T-cell (primary cell): ENCODE data around the gene TOX3. TPM values are rescaled to one million over a fixed set of nuclear protein-coding genes. Genes with fewer than 3 reads are reported as not detected.

Experiments used
- ATAC-seq, 4 experiments: fragments of 200-7000 bp in 3 of 4; fragments of 150-1000 bp in 1 of 4; cut with Tn5 transposase; replicated peaks in 1 of 4; 1 replicate in 3 of 4; 2 replicates in 1 of 4; pipeline ENCODE4 v1.10.0; 2021; ENCODE audit warnings: moderate library complexity in 3 of 4, mild to moderate bottlenecking in 2 of 4, moderate number of reproducible peaks in 1 of 4
- CTCF ChIA-PET, 2 donors: fragments of 300-600 bp; sonication (Branson Sonifier 250); formaldehyde crosslinking; loops; one replicate each; lab custom pipeline; 2022; ENCODE audit warnings: antibody characterized with exemption in 2 of 2; lab: Charles Lee
- POLR2A ChIA-PET, 2 donors: fragments of 300-600 bp; sonication (Branson Sonifier 250); formaldehyde crosslinking; loops; one replicate each; lab custom pipeline; 2022; ENCODE audit warnings: antibody characterized with exemption in 2 of 2; lab: Charles Lee
- DNase-seq, 35 experiments: peaks; one replicate each; pipeline versions ENCODE4 v3.0.0 to v3.0.0-alpha.2; 2013 to 2023
- H3K27ac ChIP-seq: one replicate; pipeline ENCODE4 v1.5.1; 2013; ENCODE audit warnings: low read length
- H3K27me3 ChIP-seq, 2 experiments: replicated peaks in 1 of 2; 1 replicate in 1 of 2; 2 replicates in 1 of 2; pipeline versions ENCODE4 v1.6.1 to v1.7.0; 2013; ENCODE audit warnings: low read length in 1 of 2, mixed read lengths in 1 of 2; ENCODE audit not compliant: control insufficient read depth in 2 of 2, insufficient read depth in 2 of 2; ENCODE audit errors: extremely low read depth in 1 of 2
- H3K36me3 ChIP-seq, 2 donors: 1 replicate in 1 of 2; 2 replicates in 1 of 2; pipeline versions ENCODE4 v1.6.1 to v1.7.0; 2013; ENCODE audit warnings: low read length in 1 of 2; ENCODE audit not compliant: control insufficient read depth in 2 of 2, insufficient read depth in 1 of 2; ENCODE audit errors: extremely low read depth in 1 of 2
- H3K4me1 ChIP-seq, 2 experiments: 1 replicate in 1 of 2; 2 replicates in 1 of 2; pipeline versions ENCODE4 v1.6.1 to v1.7.0; 2013; ENCODE audit warnings: low read length in 2 of 2, mixed read lengths in 1 of 2; ENCODE audit not compliant: insufficient read depth in 2 of 2, control insufficient read depth in 1 of 2; ENCODE audit errors: extremely low read depth in 1 of 2
- H3K4me3 ChIP-seq, 2 donors: 1 replicate in 1 of 2; 2 replicates in 1 of 2; pipeline versions ENCODE4 v1.5.1 to v1.7.0; 2013; ENCODE audit warnings: mild to moderate bottlenecking in 2 of 2, low read length in 1 of 2, moderate library complexity in 1 of 2; ENCODE audit not compliant: control insufficient read depth in 1 of 2; ENCODE audit errors: extremely low read depth in 1 of 2
- H3K9me3 ChIP-seq: 2 replicates; pipeline ENCODE4 v1.7.0; 2013
- H3K27ac Mint-ChIP-seq, 2 donors: one replicate each; pipeline ENCODE4 v1.8.0; 2020 to 2021; ENCODE audit warnings: mild to moderate bottlenecking in 2 of 2, mixed read lengths in 2 of 2
- H3K27me3 Mint-ChIP-seq, 2 donors: one replicate each; pipeline ENCODE4 v1.8.0; 2021 to 2022; ENCODE audit warnings: mixed read lengths in 2 of 2
- H3K36me3 Mint-ChIP-seq: one replicate; pipeline ENCODE4 v1.8.0; 2021; ENCODE audit warnings: mixed read lengths
- H3K4me1 Mint-ChIP-seq, 3 donors: one replicate each; pipeline ENCODE4 v1.8.0; 2020 to 2022; ENCODE audit warnings: mixed read lengths in 3 of 3, mild to moderate bottlenecking in 1 of 3
- H3K4me3 Mint-ChIP-seq, 3 donors: one replicate each; pipeline ENCODE4 v1.8.0; 2020 to 2022; ENCODE audit warnings: mild to moderate bottlenecking in 3 of 3, mixed read lengths in 3 of 3, moderate library complexity in 3 of 3
- H3K9me3 Mint-ChIP-seq, 3 donors: one replicate each; pipeline ENCODE4 v1.8.0; 2020 to 2022; ENCODE audit warnings: mixed read lengths in 3 of 3
- WGBS: methylation state at CpG from one replicate; pipeline ENCODE4 v1.1.5; 2013; ENCODE audit warnings: missing lambda C conversion rate; ENCODE audit not compliant: insufficient coverage; 5-methylcytosine and 5-hydroxymethylcytosine counted together
- total RNA-seq, 35 experiments: library from RNA in 6 of 35; stranded (reverse) in 6 of 35; fragments of 120-200 nt in 1 of 35; gene quantifications; one replicate each; pipeline versions ENCODE4 v1.2.1 to v1.2.4 and lab custom pipeline; 2013 to 2026

The TOX3 gene
- total RNA-seq, 5 donors from 2014 or later (not counting 1 experiment from before 2014, with no cell fraction given): 0.09 to 0.10 TPM; not detected in 3

DNA sequence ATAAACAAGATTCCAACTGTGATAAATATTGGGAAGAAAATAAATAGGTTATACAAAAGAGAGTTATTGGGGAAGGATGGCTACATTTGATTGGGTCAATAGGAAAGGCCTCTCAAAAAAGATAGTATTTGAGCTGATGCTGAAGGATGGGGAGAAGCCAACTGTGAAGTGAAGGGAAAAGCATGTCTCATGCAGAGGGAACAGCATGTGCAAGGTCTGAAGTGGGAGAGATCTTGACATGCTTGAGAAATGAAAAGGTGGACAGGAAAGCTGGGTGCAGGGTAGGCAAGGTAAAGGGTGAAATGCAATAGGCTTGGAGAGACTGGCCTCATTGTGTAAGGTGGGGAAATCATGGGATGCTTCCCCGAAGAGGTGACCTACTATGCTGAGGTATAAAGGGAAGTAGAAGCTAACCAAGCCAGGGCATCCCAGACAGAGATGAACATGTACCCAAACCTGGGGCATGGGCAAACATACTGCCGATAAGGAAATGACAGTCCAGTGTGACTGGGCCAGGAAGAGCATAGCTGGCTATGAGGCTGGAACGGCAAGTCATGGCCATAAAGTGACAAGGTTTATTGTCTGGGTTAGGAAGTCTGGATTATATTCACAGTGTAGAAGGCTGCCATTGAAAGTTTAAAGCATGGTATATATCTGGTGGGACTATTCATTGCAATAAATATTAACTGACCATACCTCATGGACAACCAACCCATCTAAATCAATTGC lies 91.2 kb downstream of the TOX3 start:
- CTCF ChIA-PET: no interaction called here
- Mint-ChIP-seq H3K4me1 (no peaks in the 10 kb centered on the region), H3K36me3 (no peaks in the 10 kb centered on the region), H3K4me3 (no peak overlapping the region), H3K27ac (no peak overlapping the region), H3K9me3 (no peaks in the 10 kb centered on the region), H3K27me3 (no peaks in the 10 kb centered on the region)
- Histone ChIP-seq H3K36me3 (no peaks in the 10 kb centered on the region), H3K4me3 (no peak overlapping the region), H3K4me1 (no peaks in the 10 kb centered on the region), H3K9me3 (no peaks in the 10 kb centered on the region), H3K27me3 (no peaks in the 10 kb centered on the region), H3K27ac (no peak overlapping the region)
- POLR2A ChIA-PET: no interaction called here
- 85% methylated on average over 2 of the region's 3 CpGs for WGBS
- DNase-seq: no peak
- ATAC-seq: no peak

DNA sequence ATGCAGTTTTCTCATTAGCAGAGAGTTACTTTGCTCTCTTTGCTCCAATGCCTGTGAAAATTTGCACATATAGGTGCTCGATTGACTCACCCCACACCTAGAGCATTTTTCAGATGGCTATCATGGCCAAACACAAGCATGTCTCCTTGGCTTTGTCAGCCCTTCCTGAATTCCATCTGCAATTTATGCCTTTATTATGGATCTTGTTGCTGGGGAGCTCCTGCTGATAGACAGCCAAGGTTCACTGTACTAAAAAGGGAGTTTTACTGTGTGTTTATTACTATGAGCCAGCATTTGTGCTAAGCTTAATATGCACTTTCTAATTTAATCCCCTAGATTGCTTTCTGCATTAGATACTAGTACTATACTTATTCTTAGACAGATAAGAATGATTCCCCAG lies 93.3 kb downstream of the TOX3 start:
- H3K9me3 Mint-ChIP-seq: peaks cover 0 to 4% (median 0%) of the 10 kb centered on the region in 3 donors
- H3K27ac Mint-ChIP-seq: no peak overlapping the region
- Histone ChIP-seq H3K27me3 (no peaks in the 10 kb centered on the region), H3K4me3 (no peak overlapping the region), H3K9me3 (no peaks in the 10 kb centered on the region), H3K36me3 (no peaks in the 10 kb centered on the region), H3K27ac (no peak overlapping the region), H3K4me1 (no peaks in the 10 kb centered on the region)
- POLR2A ChIA-PET: no interaction called here
- no CpG with 5 or more reads among the region's 1 CpG for WGBS
- DNase-seq (no peak), ATAC-seq (no peak)
- no peaks in the 10 kb centered on the region for H3K27me3 Mint-ChIP-seq
- no peak overlapping the region for H3K4me3 Mint-ChIP-seq
- no peaks in the 10 kb centered on the region for H3K4me1 Mint-ChIP-seq
- H3K36me3 Mint-ChIP-seq: no peaks in the 10 kb centered on the region
- CTCF ChIA-PET: no interaction called here

DNA sequence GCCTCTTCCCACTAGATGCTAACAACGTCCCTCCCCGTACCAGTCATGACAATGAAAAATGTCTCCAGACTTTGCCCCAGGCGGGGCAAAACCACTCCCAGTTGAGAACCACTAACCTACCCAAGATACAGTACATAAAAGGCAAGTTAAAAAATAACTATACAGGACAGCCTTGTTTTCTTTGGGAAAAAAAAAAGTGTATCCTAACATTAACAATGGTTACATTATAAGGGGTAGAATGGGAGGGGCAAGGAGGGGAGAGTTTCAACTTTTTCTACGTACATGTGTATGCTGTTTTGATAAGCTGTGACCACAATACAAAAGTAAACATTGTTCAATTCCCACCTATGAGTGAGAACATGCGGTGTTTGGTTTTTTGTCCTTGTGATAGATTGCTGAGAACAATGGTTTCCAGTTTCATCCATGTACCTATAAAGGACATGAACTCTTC lies 94.9 kb downstream of the TOX3 start:
- Mint-ChIP-seq H3K27me3 (no peaks in the 10 kb centered on the region), H3K9me3 (peaks cover 0 to 4% (median 0%) of the 10 kb centered on the region in 3 donors), H3K4me3 (no peak overlapping the region), H3K36me3 (no peaks in the 10 kb centered on the region), H3K4me1 (no peaks in the 10 kb centered on the region), H3K27ac (no peak overlapping the region)
- H3K4me3 ChIP-seq: no peak overlapping the region
- H3K27me3 ChIP-seq: no peaks in the 10 kb centered on the region
- no peaks in the 10 kb centered on the region for H3K36me3 ChIP-seq
- no peak for ATAC-seq
- CTCF ChIA-PET: no interaction called here
- H3K4me1 ChIP-seq: no peaks in the 10 kb centered on the region
- no peak for DNase-seq
- H3K9me3 ChIP-seq: no peaks in the 10 kb centered on the region
- POLR2A ChIA-PET: no interaction called here
- WGBS: no CpG with 5 or more reads among the region's 5 CpGs
- H3K27ac ChIP-seq: no peak overlapping the region

GRCh38 chr16:52450916-52451315 lies 96.0 kb downstream of the TOX3 start:
- ChIA-PET POLR2A (interaction anchor here in 1 of 2 donors (0.7 kb wide), 1 partner anchor 249 kb away, joined by 3 read pairs; no protein-coding TSS in a partner anchor), CTCF (no interaction called here)
- Mint-ChIP-seq H3K4me3 (no peak overlapping the region), H3K4me1 (no peaks in the 10 kb centered on the region), H3K9me3 (peaks cover 0 to 4% (median 0%) of the 10 kb centered on the region in 3 donors), H3K27me3 (no peaks in the 10 kb centered on the region), H3K36me3 (no peaks in the 10 kb centered on the region), H3K27ac (no peak overlapping the region)
- Histone ChIP-seq H3K36me3 (no peaks in the 10 kb centered on the region), H3K4me3 (no peak overlapping the region), H3K27me3 (no peaks in the 10 kb centered on the region), H3K9me3 (no peaks in the 10 kb centered on the region), H3K4me1 (no peaks in the 10 kb centered on the region), H3K27ac (no peak overlapping the region)
- ATAC-seq (no peak), DNase-seq (no peak)
- 71% methylated on average over 1 of the region's 6 CpGs for WGBS

- no peak overlapping the region for H3K4me3 Mint-ChIP-seq
- H3K4me1 Mint-ChIP-seq: no peaks in the 10 kb centered on the region
- ChIA-PET CTCF (no interaction called here), POLR2A (no interaction called here)
- H3K4me1 ChIP-seq: no peaks in the 10 kb centered on the region
- H3K9me3 ChIP-seq: no peaks in the 10 kb centered on the region
- H3K27me3 Mint-ChIP-seq: no peaks in the 10 kb centered on the region
- ATAC-seq (no peak), DNase-seq (no peak)
- no peaks in the 10 kb centered on the region for H3K27me3 ChIP-seq
- H3K36me3 ChIP-seq: no peaks in the 10 kb centered on the region
- 89% methylated on average over 7 of the region's 7 CpGs for WGBS
- H3K4me3 ChIP-seq: no peak overlapping the region
- no peak overlapping the region for H3K27ac Mint-ChIP-seq
- H3K9me3 Mint-ChIP-seq: peaks cover 0 to 4% (median 0%) of the 10 kb centered on the region in 3 donors
- H3K27ac ChIP-seq: no peak overlapping the region
- H3K36me3 Mint-ChIP-seq: no peaks in the 10 kb centered on the region
These were observed 96.7 kb downstream of the TOX3 start for GRCh38 chr16:52450241-52450640.

DNA sequence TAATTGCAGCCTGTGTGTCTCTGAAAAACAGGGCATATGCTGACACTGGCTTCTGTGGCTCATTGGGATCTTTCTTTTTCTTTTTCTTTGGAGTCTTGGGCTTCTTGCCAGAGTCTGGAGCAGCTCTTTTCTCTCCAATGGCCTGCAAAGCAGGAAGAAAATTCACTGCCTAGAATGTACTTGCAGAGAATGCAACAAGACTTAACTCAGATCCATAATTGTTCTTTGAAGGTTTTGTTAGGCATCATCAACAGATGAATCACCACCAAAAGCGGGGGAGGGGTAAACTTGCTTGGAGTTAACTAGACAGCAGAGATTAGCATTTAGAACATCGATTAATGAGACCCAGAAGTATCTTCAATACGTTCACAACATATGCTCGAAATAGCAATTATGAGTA lies 100.9 kb downstream of the TOX3 start:
- Histone ChIP-seq H3K27ac (no peak overlapping the region), H3K36me3 (no peaks in the 10 kb centered on the region), H3K4me3 (no peak overlapping the region), H3K27me3 (no peaks in the 10 kb centered on the region), H3K9me3 (no peaks in the 10 kb centered on the region), H3K4me1 (no peaks in the 10 kb centered on the region)
- CTCF ChIA-PET: no interaction called here
- Mint-ChIP-seq H3K4me3 (no peak overlapping the region), H3K36me3 (no peaks in the 10 kb centered on the region), H3K4me1 (no peaks in the 10 kb centered on the region), H3K27ac (no peak overlapping the region), H3K27me3 (no peaks in the 10 kb centered on the region), H3K9me3 (peaks cover 0 to 4% (median 0%) of the 10 kb centered on the region in 3 donors)
- no CpG with 5 or more reads among the region's 4 CpGs for WGBS
- ATAC-seq: no peak
- POLR2A ChIA-PET: no interaction called here
- no peak for DNase-seq
